Fibroblast of lung (primary cell): ENCODE results near the gene LYPLA2. TPM values are rescaled to one million over a fixed set of nuclear protein-coding genes. Genes with fewer than 3 reads are reported as not detected.

Experiments
- DNase-seq, 2 donors: peaks; one replicate each; pipeline versions ENCODE4 v3.0.0 to v3.0.0-alpha.2; 2010; ENCODE audit warnings: low read depth in 2 of 2
- H2AFZ ChIP-seq: 2 replicates; pipeline ENCODE4 v1.5.1; 2012; ENCODE audit warnings: low read length, control low read depth, inconsistent platforms
- H3K27ac ChIP-seq: 2 replicates; pipeline ENCODE4 v1.5.1; 2011; ENCODE audit warnings: low read length, control low read depth; ENCODE audit not compliant: insufficient read depth
- H3K27me3 ChIP-seq: 2 replicates; pipeline ENCODE4 v1.5.1; 2011; ENCODE audit warnings: mild to moderate bottlenecking, low read length; ENCODE audit not compliant: control insufficient read depth, insufficient read depth
- H3K36me3 ChIP-seq: 2 replicates; pipeline ENCODE4 v1.5.1; 2011; ENCODE audit warnings: low read length; ENCODE audit not compliant: control insufficient read depth, insufficient read depth
- H3K4me1 ChIP-seq: 2 replicates; pipeline ENCODE4 v1.5.1; 2011; ENCODE audit warnings: low read length; ENCODE audit not compliant: control insufficient read depth, insufficient read depth; ENCODE audit errors: extremely low read depth
- H3K4me2 ChIP-seq: 2 replicates; pipeline ENCODE4 v1.5.1; 2011; ENCODE audit warnings: low read length, control low read depth; ENCODE audit not compliant: insufficient read depth; ENCODE audit errors: extremely low read depth
- H3K4me3 ChIP-seq, 4 experiments: fragments of 200-600 bp in 1 of 4; sonication (generic) in 1 of 4; replicated peaks in 1 of 4; 2 replicates each; pipeline ENCODE4 v1.5.1; 2011 to 2016; ENCODE audit warnings: low read length in 4 of 4, low read depth in 3 of 4, mild to moderate bottlenecking in 3 of 4, control low read depth in 2 of 4, inconsistent platforms in 1 of 4, mixed read lengths in 1 of 4; ENCODE audit not compliant: insufficient read depth in 1 of 4; ENCODE audit errors: control extremely low read depth in 1 of 4
- H3K79me2 ChIP-seq: 2 replicates; pipeline ENCODE4 v1.5.1; 2012; ENCODE audit warnings: mild to moderate bottlenecking, low read length, inconsistent platforms; ENCODE audit not compliant: control insufficient read depth, insufficient read depth
- H3K9ac ChIP-seq: 2 replicates; pipeline ENCODE4 v1.5.1; 2011; ENCODE audit warnings: mild to moderate bottlenecking, low read length, control low read depth; ENCODE audit not compliant: insufficient read depth
- H3K9me3 ChIP-seq: 2 replicates; pipeline ENCODE4 v1.5.1; 2012; ENCODE audit warnings: low read depth, low read length; ENCODE audit not compliant: control insufficient read depth, insufficient read depth
- H4K20me1 ChIP-seq: 2 replicates; pipeline ENCODE4 v1.5.1; 2011; ENCODE audit warnings: low read length; ENCODE audit not compliant: control insufficient read depth, insufficient read depth; ENCODE audit errors: extremely low read depth
- CTCF ChIP-seq, 2 donors: IDR thresholded peaks in 1 of 2; conservative IDR thresholded peaks in 1 of 2; 1 replicate in 1 of 2; 2 replicates in 1 of 2; pipeline ENCODE4 v1.5.1; 2011 to 2012; ENCODE audit warnings: low read length in 2 of 2, control low read depth in 1 of 2, inconsistent platforms in 1 of 2, low read depth in 1 of 2, mild to moderate bottlenecking in 1 of 2
- EZH2 ChIP-seq: IDR thresholded peaks from 2 replicates; pipeline ENCODE4 v1.5.1; 2012; ENCODE audit warnings: low read length, control low read depth, mild to moderate bottlenecking; ENCODE audit errors: missing control alignments
- polyA plus RNA-seq, 2 donors: library from polyadenylated mRNA; depleted of rRNA in 1 of 2; stranded (reverse) in 1 of 2; unstranded in 1 of 2; fragments of >200 nt; gene quantifications; 2 replicates each; pipeline ENCODE4 v1.2.1, GENCODE V29; 2011 to 2012; ENCODE audit warnings: missing spikeins in 1 of 2
- total RNA-seq: library from RNA; depleted of rRNA; stranded (reverse); fragments of >200 nt; gene quantifications from 2 replicates; pipeline ENCODE4 v1.2.1, GENCODE V29; 2014

The LYPLA2 gene
- total and polyA plus RNA-seq, 2 donors (not counting 1 experiment from before 2014, with no cell fraction given): 20.4 to 29.2 TPM

DNA sequence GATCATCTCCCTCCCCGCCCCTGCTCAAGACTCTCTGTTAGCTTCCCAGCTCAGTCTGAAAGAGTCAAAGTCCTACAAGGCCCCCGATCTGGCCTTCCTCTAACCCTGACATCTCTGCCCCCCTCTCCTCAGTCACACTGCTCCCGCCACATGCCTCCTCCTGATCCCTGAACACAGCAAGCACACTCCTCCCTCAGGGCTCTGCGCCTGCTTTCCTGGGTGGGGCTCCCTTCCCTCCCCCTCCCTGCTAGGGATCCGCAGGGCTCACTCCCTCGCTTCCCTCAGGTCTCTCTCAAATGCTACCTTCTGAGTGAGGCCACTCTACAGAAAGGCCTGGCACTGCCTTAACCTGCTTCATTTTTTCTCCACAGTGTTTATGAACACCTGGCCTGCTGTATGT, 15.3 kb downstream of the LYPLA2 start:
- H2AFZ ChIP-seq: no peak overlapping the region
- DNase-seq: no peak

GRCh38 chr1:23807453-23807852, 16.5 kb downstream of the LYPLA2 start:
- Histone ChIP-seq H3K9ac (no peak overlapping the region), H3K36me3 (peaks cover 2% of the 10 kb centered on the region), H3K9me3 (no peaks in the 10 kb centered on the region), H3K27me3 (no peaks in the 10 kb centered on the region), H3K27ac (no peak overlapping the region), H3K79me2 (no peaks in the 10 kb centered on the region), H3K4me3 (no peak overlapping the region), H2AFZ (no peak overlapping the region), H4K20me1 (no peaks in the 10 kb centered on the region), H3K4me1 (no peaks in the 10 kb centered on the region), H3K4me2 (no peak overlapping the region)
- DNase-seq: peak in 1 of 2 donors; percentile 29
- TF ChIP-seq EZH2 (no peak), CTCF (conservative IDR thresholded peaks at IDR 0.05 in 1 of 2, IDR thresholded peaks at IDR 0.05 in 1 of 2; ENCODE audit: low read depth in 1 of 2, low read length in 2 of 2) (no peak)

More for the DNA sequence above, 15.3 kb downstream of the LYPLA2 start:
- Histone ChIP-seq H3K9ac (no peak overlapping the region), H3K4me3 (no peak overlapping the region), H3K36me3 (peaks cover 2% of the 10 kb centered on the region), H3K27ac (no peak overlapping the region), H4K20me1 (no peaks in the 10 kb centered on the region), H3K4me2 (no peak overlapping the region), H3K4me1 (no peaks in the 10 kb centered on the region), H3K9me3 (no peaks in the 10 kb centered on the region), H3K79me2 (no peaks in the 10 kb centered on the region), H3K27me3 (no peaks in the 10 kb centered on the region)
- no peak for TF ChIP-seq EZH2
- no peak for TF ChIP-seq CTCF (conservative IDR thresholded peaks at IDR 0.05 in 1 of 2, IDR thresholded peaks at IDR 0.05 in 1 of 2; ENCODE audit: low read depth in 1 of 2, low read length in 2 of 2)

GRCh38 chr1:23809751-23810171, 18.8 kb downstream of the LYPLA2 start:
- no peak overlapping the region for H2AFZ ChIP-seq
- no peaks in the 10 kb centered on the region for H4K20me1 ChIP-seq
- no peak overlapping the region for H3K27ac ChIP-seq
- no peaks in the 10 kb centered on the region for H3K79me2 ChIP-seq
- H3K4me2 ChIP-seq: no peak overlapping the region
- no peak overlapping the region for H3K4me3 ChIP-seq
- DNase-seq: peak; percentile 52 to 62
- peak; percentile 63 to 77 for TF ChIP-seq CTCF (conservative IDR thresholded peaks at IDR 0.05 in 1 of 2, IDR thresholded peaks at IDR 0.05 in 1 of 2; ENCODE audit: low read depth in 1 of 2, low read length in 2 of 2)
- no peak for TF ChIP-seq EZH2
- no peaks in the 10 kb centered on the region for H3K9me3 ChIP-seq
- H3K4me1 ChIP-seq: no peaks in the 10 kb centered on the region
- H3K36me3 ChIP-seq: peaks cover 5% of the 10 kb centered on the region
- no peaks in the 10 kb centered on the region for H3K27me3 ChIP-seq
- no peak overlapping the region for H3K9ac ChIP-seq
